K562 (cell line): ENCODE results near the gene UBE2C. TPM values are rescaled to one million over a fixed set of nuclear protein-coding genes. Genes with fewer than 3 reads are reported as not detected.

Experiments
- ATF1 ChIP-seq, 2 experiments: fragments of 450-650 bp in 1 of 2; IDR thresholded peaks; 2 replicates each; pipeline ENCODE4 v1.6.1; 2016; ENCODE audit warnings: missing compliant biosample characterization in 1 of 2, missing genetic modification characterization in 1 of 2
- DACH1 ChIP-seq: fragments of 450-650 bp; IDR thresholded peaks from 2 replicates; pipeline ENCODE4 v1.6.1; 2018; ENCODE audit not compliant: partially characterized antibody
- DPF2 ChIP-seq: fragments of 450-650 bp; IDR thresholded peaks from 2 replicates; pipeline ENCODE4 v1.6.1; 2016
- MCM7 ChIP-seq, 2 experiments: fragments of 450-650 bp; IDR thresholded peaks; 2 replicates each; pipeline ENCODE4 v1.6.1; 2016 to 2018
- MEIS2 ChIP-seq: fragments of 450-650 bp; IDR thresholded peaks from 2 replicates; pipeline ENCODE4 v1.6.1; 2014; ENCODE audit warnings: mild to moderate bottlenecking; ENCODE audit not compliant: partially characterized antibody
- NFIC ChIP-seq: fragments of 450-650 bp; IDR thresholded peaks from 2 replicates; pipeline ENCODE4 v1.6.1; 2017; ENCODE audit warnings: mild to moderate bottlenecking, inconsistent platforms
- SFPQ ChIP-seq: fragments of 200-400 bp; formaldehyde crosslinking; IDR thresholded peaks from 2 replicates; pipeline ENCODE4 v1.6.1; 2017; ENCODE audit warnings: mild to moderate bottlenecking, low read depth, low read length, moderate library complexity
- SOX6 ChIP-seq: fragments of 450-650 bp; IDR thresholded peaks from 2 replicates; pipeline ENCODE4 v1.6.1; 2014; ENCODE audit warnings: mild to moderate bottlenecking
- TAL1 ChIP-seq: fragments of 450-650 bp; IDR thresholded peaks from 2 replicates; pipeline ENCODE4 v1.6.1; 2016; ENCODE audit warnings: mild to moderate bottlenecking
- polyA plus RNA-seq, 8 experiments: library from polyadenylated mRNA; depleted of rRNA in 4 of 8; stranded (reverse) in 5 of 8; unstranded in 3 of 8; fragments of >200 nt; fragmentation: Nextera tagmentation in 2 of 8; fragmentation: Illumina TruSeq in 1 of 8; extraction: Ambion mirVana in 2 of 8; extraction: Trizol in 1 of 8; gene quantifications; 2 replicates each; pipeline versions ENCODE4 v1.2.1 to v1.2.3, GENCODE V29; 2011 to 2014; ENCODE audit warnings: inconsistent platforms in 1 of 8, missing spikeins in 1 of 8
- total RNA-seq, 7 experiments: library from RNA; depleted of rRNA in 6 of 7; stranded (reverse); fragments of >200 nt in 6 of 7; fragmentation: Illumina TruSeq in 2 of 7; extraction: Trizol in 2 of 7; gene quantifications; 2 replicates each; pipeline versions ENCODE4 v1.2.1 to v1.2.3, GENCODE V29; 2011 to 2021; ENCODE audit warnings: low replicate concordance in 1 of 7
- TF ChIP-seq, protein P1 (sequence below): sonication (generic); formaldehyde crosslinking; IDR thresholded peaks from 2 replicates; pipeline ENCODE4 v1.8.0; 2022; ENCODE audit warnings: mild to moderate bottlenecking, missing genetic modification reagents

UBE2C gene
- total and polyA plus RNA-seq, 9 of the 15 experiments (the other 6 are each of a cell fraction or from before 2014, with no cell fraction given), result 0.51 to 1.6 (median 0.69) TPM

DNA sequence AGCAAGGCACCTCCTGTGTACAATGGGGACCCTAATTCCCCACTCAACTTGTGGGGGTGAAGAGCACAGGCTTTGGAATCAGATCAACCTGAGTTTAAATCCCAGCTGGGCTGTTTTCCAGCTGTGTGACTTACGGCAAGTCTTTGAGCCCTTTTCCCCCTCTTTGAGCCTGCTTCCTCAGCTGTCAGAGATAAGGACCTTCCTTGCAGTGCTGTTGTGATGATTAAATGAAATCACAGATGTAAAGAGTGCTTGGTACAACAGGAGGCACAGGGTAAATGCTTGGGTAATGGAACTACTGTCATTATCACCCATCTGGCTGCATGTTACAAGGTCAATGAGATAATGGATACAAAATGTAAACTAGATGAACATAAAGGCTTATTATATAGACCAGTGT lies 24.4 kb downstream of the UBE2C start (continued):
- TF ChIP-seq SOX6, result no peak; the same call in 1 of the 2 replicates
- TF ChIP-seq ATF1 (CRISPR knock-in tag; IDR thresholded peaks at IDR 0.05), result no peak
- 0 out of 2 replicates have a peak, but pooled peaks have one; percentile 30 for TF ChIP-seq ATF1 (tag; IDR thresholded peaks at IDR 0.05)
- TF ChIP-seq DPF2, result peak; percentile 48; the same call in 1 of the 2 replicates
- peak; percentile 73 for TF ChIP-seq NFIC
- no peak for TF ChIP-seq SFPQ
- peak; percentile 21 for TF ChIP-seq DACH1
- no peak for TF ChIP-seq MCM7 (IDR thresholded peaks at IDR 0.05)
- TF ChIP-seq MEIS2, result peak; percentile 60
- peak; percentile 74 for TF ChIP-seq TAL1
- TF ChIP-seq, protein P1, sequence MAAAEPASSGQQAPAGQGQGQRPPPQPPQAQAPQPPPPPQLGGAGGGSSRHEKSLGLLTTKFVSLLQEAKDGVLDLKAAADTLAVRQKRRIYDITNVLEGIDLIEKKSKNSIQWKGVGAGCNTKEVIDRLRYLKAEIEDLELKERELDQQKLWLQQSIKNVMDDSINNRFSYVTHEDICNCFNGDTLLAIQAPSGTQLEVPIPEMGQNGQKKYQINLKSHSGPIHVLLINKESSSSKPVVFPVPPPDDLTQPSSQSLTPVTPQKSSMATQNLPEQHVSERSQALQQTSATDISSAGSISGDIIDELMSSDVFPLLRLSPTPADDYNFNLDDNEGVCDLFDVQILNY, result no peak
